ENCODE data around the gene UBE2K. TPM values are rescaled to one million over a fixed set of nuclear protein-coding genes. Genes with fewer than 3 reads are reported as not detected.

UBE2K gene
- total and polyA plus RNA-seq, 2 of the 13 experiments (the other 11 are each of a cell fraction or from before 2014, with no cell fraction given), result 36.2 to 81.0 TPM

DNA sequence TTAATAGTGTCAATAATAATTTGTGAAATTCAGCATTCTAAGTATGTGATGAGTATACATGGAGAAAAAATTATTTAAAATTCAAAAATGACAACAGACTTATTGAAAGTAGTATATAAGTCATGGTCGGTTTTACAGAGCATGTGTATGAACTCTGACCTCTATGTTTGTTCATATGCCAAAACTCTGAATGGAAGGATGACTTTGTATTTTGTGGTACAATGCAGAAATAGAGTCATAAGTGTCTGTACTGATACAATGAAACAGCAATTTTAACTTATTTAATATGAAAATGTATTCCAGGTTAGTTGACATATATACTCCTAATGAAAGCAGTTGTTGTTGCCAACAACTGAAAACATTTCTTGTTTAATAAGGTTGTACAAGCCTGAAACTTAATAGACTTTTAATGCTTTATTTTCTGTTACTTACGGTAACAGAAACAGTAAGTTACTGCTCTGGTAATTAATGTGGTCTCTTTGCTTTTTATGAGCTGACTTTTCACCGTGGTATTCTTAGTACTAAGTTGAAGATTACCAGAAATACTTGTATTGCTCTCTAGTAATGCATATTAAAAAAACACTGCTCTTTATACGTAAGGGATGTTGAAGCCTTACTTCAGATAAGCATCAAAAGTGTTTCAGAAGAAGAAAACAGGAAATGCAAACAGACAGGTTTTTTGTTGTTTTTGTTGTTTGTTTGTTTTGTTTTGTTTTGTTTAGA is 1.9 kb downstream of the UBE2K start (continued):
- TF ChIP-seq, protein P1, sequence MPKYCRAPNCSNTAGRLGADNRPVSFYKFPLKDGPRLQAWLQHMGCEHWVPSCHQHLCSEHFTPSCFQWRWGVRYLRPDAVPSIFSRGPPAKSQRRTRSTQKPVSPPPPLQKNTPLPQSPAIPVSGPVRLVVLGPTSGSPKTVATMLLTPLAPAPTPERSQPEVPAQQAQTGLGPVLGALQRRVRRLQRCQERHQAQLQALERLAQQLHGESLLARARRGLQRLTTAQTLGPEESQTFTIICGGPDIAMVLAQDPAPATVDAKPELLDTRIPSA (CRISPR knock-in tag; IDR thresholded peaks at IDR 0.05; ENCODE audit: borderline replicate concordance), result no peak
- TF ChIP-seq ZNF10 (CRISPR knock-in tag; IDR thresholded peaks at IDR 0.05; ENCODE audit: borderline replicate concordance, low read depth) (no peak), ZNF225 (CRISPR knock-in tag; IDR thresholded peaks at IDR 0.05) (no peak), NR2F6 (IDR thresholded peaks at IDR 0.05) (peak; percentile 86), NR2F6 (CRISPR knock-in tag; IDR thresholded peaks at IDR 0.05) (peak; percentile 81), ZSCAN30 (CRISPR knock-in tag; IDR thresholded peaks at IDR 0.05) (no peak), IKZF1 (IDR thresholded peaks at IDR 0.05) (no peak), RERE (CRISPR knock-in tag; IDR thresholded peaks at IDR 0.05; ENCODE audit: low read depth) (no peak), MNT (IDR thresholded peaks at IDR 0.05) (no peak), NR2F2 (IDR thresholded peaks at IDR 0.05; ENCODE audit: borderline replicate concordance, low read depth) (no peak), ZNF180 (CRISPR knock-in tag; IDR thresholded peaks at IDR 0.05; ENCODE audit: borderline replicate concordance, low read depth) (no peak), FOXM1 (CRISPR knock-in tag; IDR thresholded peaks at IDR 0.05) (no peak), ZNF674 (CRISPR knock-in tag; IDR thresholded peaks at IDR 0.05; ENCODE audit: low read depth) (no peak), NR2F1 (CRISPR knock-in tag; IDR thresholded peaks at IDR 0.05) (peak in 1 of 2 experiments; percentile 48; a peak in 1 of 4 replicates)
- TF ChIP-seq, protein P2, sequence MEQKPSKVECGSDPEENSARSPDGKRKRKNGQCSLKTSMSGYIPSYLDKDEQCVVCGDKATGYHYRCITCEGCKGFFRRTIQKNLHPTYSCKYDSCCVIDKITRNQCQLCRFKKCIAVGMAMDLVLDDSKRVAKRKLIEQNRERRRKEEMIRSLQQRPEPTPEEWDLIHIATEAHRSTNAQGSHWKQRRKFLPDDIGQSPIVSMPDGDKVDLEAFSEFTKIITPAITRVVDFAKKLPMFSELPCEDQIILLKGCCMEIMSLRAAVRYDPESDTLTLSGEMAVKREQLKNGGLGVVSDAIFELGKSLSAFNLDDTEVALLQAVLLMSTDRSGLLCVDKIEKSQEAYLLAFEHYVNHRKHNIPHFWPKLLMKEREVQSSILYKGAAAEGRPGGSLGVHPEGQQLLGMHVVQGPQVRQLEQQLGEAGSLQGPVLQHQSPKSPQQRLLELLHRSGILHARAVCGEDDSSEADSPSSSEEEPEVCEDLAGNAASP (CRISPR knock-in tag; IDR thresholded peaks at IDR 0.05; ENCODE audit: borderline replicate concordance), result no peak

Measured in HepG2 (cell line).